Neural cell (in vitro differentiated cells): ENCODE data around the gene MYRF. TPM values are rescaled to one million over a fixed set of nuclear protein-coding genes. Genes with fewer than 3 reads are reported as not detected.

ENCODE experiments used
- H2AFZ ChIP-seq: fragments of 200-600, 300-800 bp; sonication (generic), shearing (Covaris generic); 2 replicates; pipeline ENCODE4 v1.6.0; 2014; ENCODE audit warnings: low read depth, mild to moderate bottlenecking, antibody characterized with exemption, low read length, moderate library complexity
- H3F3A ChIP-seq: fragments of 200-600 bp; shearing (Covaris generic); 2 replicates; pipeline ENCODE4 v1.6.1; 2016; ENCODE audit warnings: mild to moderate bottlenecking, moderate library complexity, mixed read lengths, antibody characterized with exemption, low read length; ENCODE audit not compliant: insufficient read depth, poor library complexity, severe bottlenecking
- H3K27ac ChIP-seq: fragments of 200-600, 300-800 bp; sonication (generic), shearing (Covaris generic); 2 replicates; pipeline ENCODE4 v1.5.1; 2014; ENCODE audit warnings: mild to moderate bottlenecking, low read length, moderate library complexity
- H3K27me3 ChIP-seq: fragments of 300-800, 200-600 bp; sonication (generic), shearing (Covaris generic); 2 replicates; pipeline ENCODE4 v1.6.0; 2014; ENCODE audit warnings: mild to moderate bottlenecking, low read depth, low read length, moderate library complexity; ENCODE audit not compliant: insufficient read depth
- H3K36me3 ChIP-seq: fragments of 300-800, 200-600 bp; sonication (generic), shearing (Covaris generic); 2 replicates; pipeline ENCODE4 v1.5.1; 2014; ENCODE audit warnings: mild to moderate bottlenecking, antibody characterized with exemption, low read length, moderate library complexity; ENCODE audit not compliant: insufficient read depth
- H3K4me2 ChIP-seq: fragments of 300-800, 200-600 bp; sonication (generic), shearing (Covaris generic); 2 replicates; pipeline ENCODE4 v1.6.0; 2014; ENCODE audit warnings: mild to moderate bottlenecking, low read length
- H3K4me3 ChIP-seq: fragments of 300-800, 200-600 bp; sonication (generic), shearing (Covaris generic); 2 replicates; pipeline ENCODE4 v1.5.1; 2014; ENCODE audit warnings: mild to moderate bottlenecking, low read length, moderate library complexity
- H3K79me2 ChIP-seq: fragments of 200-600 bp; shearing (Covaris generic); replicated peaks from 2 replicates; pipeline ENCODE4 v1.6.0; 2014; ENCODE audit warnings: mild to moderate bottlenecking, low read length, moderate library complexity; ENCODE audit not compliant: insufficient read depth
- H3K9ac ChIP-seq: fragments of 300-800, 200-600 bp; sonication (generic), shearing (Covaris generic); 2 replicates; pipeline ENCODE4 v1.6.1; 2016; ENCODE audit warnings: mild to moderate bottlenecking, low read length, mixed read lengths
- H3K9me2 ChIP-seq: fragments of 200-600 bp; shearing (Covaris generic); 2 replicates; pipeline ENCODE4 v1.6.1; 2016; ENCODE audit warnings: mild to moderate bottlenecking, low read length, mixed read lengths; ENCODE audit not compliant: insufficient read depth
- H3K9me3 ChIP-seq: fragments of 200-600, 300-800 bp; sonication (generic), shearing (Covaris generic); 2 replicates; pipeline ENCODE4 v1.6.1; 2016; ENCODE audit warnings: mild to moderate bottlenecking, mixed run types, low read length, moderate library complexity, mixed read lengths
- H4K20me1 ChIP-seq: fragments of 200-600 bp; shearing (Covaris generic); 2 replicates; pipeline ENCODE4 v1.6.1; 2016; ENCODE audit warnings: mild to moderate bottlenecking, mixed run types; ENCODE audit not compliant: insufficient read depth
- CTCF ChIP-seq: fragments of 450-650 bp; IDR thresholded peaks from 2 replicates; pipeline ENCODE4 v1.5.1; 2014; ENCODE audit warnings: antibody characterized with exemption, mild to moderate bottlenecking, moderate library complexity; ENCODE audit not compliant: poor library complexity, severe bottlenecking
- EP300 ChIP-seq: fragments of 450-650 bp; conservative IDR thresholded peaks from 2 replicates; pipeline ENCODE4 v1.6.1; 2014; ENCODE audit warnings: antibody characterized with exemption, mild to moderate bottlenecking, moderate library complexity; ENCODE audit not compliant: poor library complexity, severe bottlenecking
- EZH2 ChIP-seq: fragments of 200-600, 300-800 bp; shearing (Covaris generic), sonication (generic); IDR thresholded peaks from 2 replicates; pipeline ENCODE4 v1.6.1; 2014; ENCODE audit warnings: antibody characterized with exemption, low read length, borderline replicate concordance, mild to moderate bottlenecking; ENCODE audit not compliant: insufficient read depth, poor library complexity, severe bottlenecking
- MXI1 ChIP-seq: fragments of 450-650 bp; conservative IDR thresholded peaks from 2 replicates; pipeline ENCODE4 v1.6.1; 2014; ENCODE audit warnings: antibody characterized with exemption, mild to moderate bottlenecking; ENCODE audit not compliant: poor library complexity, severe bottlenecking
- POLR2AphosphoS5 ChIP-seq: IDR thresholded peaks from 2 replicates; pipeline ENCODE4 v1.6.1; 2012
- RAD21 ChIP-seq: fragments of 450-650 bp; conservative IDR thresholded peaks from 2 replicates; pipeline ENCODE4 v1.6.1; 2014; ENCODE audit warnings: antibody characterized with exemption, mild to moderate bottlenecking, moderate library complexity
- REST ChIP-seq: IDR thresholded peaks from 2 replicates; pipeline ENCODE4 v1.6.1; 2012; ENCODE audit warnings: borderline replicate concordance
- SMC3 ChIP-seq: fragments of 450-650 bp; conservative IDR thresholded peaks from 2 replicates; pipeline ENCODE4 v1.6.1; 2014; ENCODE audit warnings: antibody characterized with exemption, mild to moderate bottlenecking, moderate library complexity; ENCODE audit not compliant: poor library complexity
- TAF1 ChIP-seq: IDR thresholded peaks from 2 replicates; pipeline ENCODE4 v1.6.1; 2012; ENCODE audit warnings: low read depth
- polyA plus RNA-seq: library from polyadenylated mRNA; depleted of rRNA; stranded (reverse); fragments of >200 nt; gene quantifications from 2 replicates; pipeline ENCODE4 v1.2.3, GENCODE V29; 2014

MYRF gene
- polyA plus RNA-seq, 1 donor from 2014 or later = 0.16 TPM

- no peaks in the 10 kb centered on the region for H3K79me2 ChIP-seq
- H3K9me2 ChIP-seq = no peaks in the 10 kb centered on the region
- TF ChIP-seq EZH2 = no peak
- no peak for TF ChIP-seq TAF1
- no peak for TF ChIP-seq EP300
- TF ChIP-seq RAD21 = no peak
- TF ChIP-seq CTCF = no peak
- no peak for TF ChIP-seq SMC3
- TF ChIP-seq MXI1 = no peak
- TF ChIP-seq REST = no peak
- no peak for TF ChIP-seq POLR2AphosphoS5
- no peak overlapping the region for H3K27ac ChIP-seq
- no peaks in the 10 kb centered on the region for H4K20me1 ChIP-seq
- no peaks in the 10 kb centered on the region for H3K27me3 ChIP-seq
- no peak overlapping the region for H3K4me2 ChIP-seq
- H3K36me3 ChIP-seq = no peaks in the 10 kb centered on the region
- H3K9ac ChIP-seq = no peak overlapping the region
- H3K4me3 ChIP-seq = no peak overlapping the region
- H3K9me3 ChIP-seq = no peaks in the 10 kb centered on the region
- H2AFZ ChIP-seq = no peak overlapping the region
- no peaks in the 10 kb centered on the region for H3F3A ChIP-seq
Observed at GRCh38 chr11:61778920-61779650, 26.6 kb downstream of the MYRF start.

GRCh38 chr11:61779666-61780525, 27.5 kb downstream of the MYRF start:
- no peak overlapping the region for H3K4me3 ChIP-seq
- no peaks in the 10 kb centered on the region for H3K9me3 ChIP-seq
- H3K4me2 ChIP-seq = no peak overlapping the region
- no peaks in the 10 kb centered on the region for H3K27me3 ChIP-seq
- no peaks in the 10 kb centered on the region for H3F3A ChIP-seq
- no peak overlapping the region for H3K27ac ChIP-seq
- H2AFZ ChIP-seq = no peak overlapping the region
- no peaks in the 10 kb centered on the region for H3K36me3 ChIP-seq
- no peaks in the 10 kb centered on the region for H4K20me1 ChIP-seq
- no peaks in the 10 kb centered on the region for H3K79me2 ChIP-seq
- TF ChIP-seq EZH2 = no peak
- TF ChIP-seq EP300 = no peak
- H3K9me2 ChIP-seq = no peaks in the 10 kb centered on the region
- no peak overlapping the region for H3K9ac ChIP-seq
